ENCODE data around the gene ABCG1. TPM values are rescaled to one million over a fixed set of nuclear protein-coding genes. Genes with fewer than 3 reads are reported as not detected.

ABCG1 gene
- total and polyA plus RNA-seq, 2 experiments from 2014 or later, result 1.3 to 4.4 TPM

DNA sequence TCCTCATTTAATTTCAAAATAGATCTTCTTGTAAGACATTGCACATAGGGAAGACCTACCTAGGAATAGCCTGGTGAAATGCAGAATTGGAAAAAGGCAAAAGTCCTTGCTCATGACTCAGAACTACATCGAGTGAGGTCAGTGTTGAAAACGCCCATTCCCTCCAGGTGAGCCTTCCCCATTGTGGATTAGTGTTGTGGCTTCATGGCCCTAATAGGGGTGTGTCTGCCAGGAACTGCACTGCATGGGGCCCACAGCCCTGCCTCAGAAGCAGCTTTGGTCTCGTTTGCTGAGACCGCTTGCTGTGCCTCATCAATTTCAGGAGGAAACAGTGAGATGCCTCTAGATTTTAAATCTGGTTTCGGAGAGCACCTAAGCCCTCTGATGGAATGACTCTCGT is 79.3 kb downstream of the ABCG1 start (continued):
- TF ChIP-seq, protein P1, sequence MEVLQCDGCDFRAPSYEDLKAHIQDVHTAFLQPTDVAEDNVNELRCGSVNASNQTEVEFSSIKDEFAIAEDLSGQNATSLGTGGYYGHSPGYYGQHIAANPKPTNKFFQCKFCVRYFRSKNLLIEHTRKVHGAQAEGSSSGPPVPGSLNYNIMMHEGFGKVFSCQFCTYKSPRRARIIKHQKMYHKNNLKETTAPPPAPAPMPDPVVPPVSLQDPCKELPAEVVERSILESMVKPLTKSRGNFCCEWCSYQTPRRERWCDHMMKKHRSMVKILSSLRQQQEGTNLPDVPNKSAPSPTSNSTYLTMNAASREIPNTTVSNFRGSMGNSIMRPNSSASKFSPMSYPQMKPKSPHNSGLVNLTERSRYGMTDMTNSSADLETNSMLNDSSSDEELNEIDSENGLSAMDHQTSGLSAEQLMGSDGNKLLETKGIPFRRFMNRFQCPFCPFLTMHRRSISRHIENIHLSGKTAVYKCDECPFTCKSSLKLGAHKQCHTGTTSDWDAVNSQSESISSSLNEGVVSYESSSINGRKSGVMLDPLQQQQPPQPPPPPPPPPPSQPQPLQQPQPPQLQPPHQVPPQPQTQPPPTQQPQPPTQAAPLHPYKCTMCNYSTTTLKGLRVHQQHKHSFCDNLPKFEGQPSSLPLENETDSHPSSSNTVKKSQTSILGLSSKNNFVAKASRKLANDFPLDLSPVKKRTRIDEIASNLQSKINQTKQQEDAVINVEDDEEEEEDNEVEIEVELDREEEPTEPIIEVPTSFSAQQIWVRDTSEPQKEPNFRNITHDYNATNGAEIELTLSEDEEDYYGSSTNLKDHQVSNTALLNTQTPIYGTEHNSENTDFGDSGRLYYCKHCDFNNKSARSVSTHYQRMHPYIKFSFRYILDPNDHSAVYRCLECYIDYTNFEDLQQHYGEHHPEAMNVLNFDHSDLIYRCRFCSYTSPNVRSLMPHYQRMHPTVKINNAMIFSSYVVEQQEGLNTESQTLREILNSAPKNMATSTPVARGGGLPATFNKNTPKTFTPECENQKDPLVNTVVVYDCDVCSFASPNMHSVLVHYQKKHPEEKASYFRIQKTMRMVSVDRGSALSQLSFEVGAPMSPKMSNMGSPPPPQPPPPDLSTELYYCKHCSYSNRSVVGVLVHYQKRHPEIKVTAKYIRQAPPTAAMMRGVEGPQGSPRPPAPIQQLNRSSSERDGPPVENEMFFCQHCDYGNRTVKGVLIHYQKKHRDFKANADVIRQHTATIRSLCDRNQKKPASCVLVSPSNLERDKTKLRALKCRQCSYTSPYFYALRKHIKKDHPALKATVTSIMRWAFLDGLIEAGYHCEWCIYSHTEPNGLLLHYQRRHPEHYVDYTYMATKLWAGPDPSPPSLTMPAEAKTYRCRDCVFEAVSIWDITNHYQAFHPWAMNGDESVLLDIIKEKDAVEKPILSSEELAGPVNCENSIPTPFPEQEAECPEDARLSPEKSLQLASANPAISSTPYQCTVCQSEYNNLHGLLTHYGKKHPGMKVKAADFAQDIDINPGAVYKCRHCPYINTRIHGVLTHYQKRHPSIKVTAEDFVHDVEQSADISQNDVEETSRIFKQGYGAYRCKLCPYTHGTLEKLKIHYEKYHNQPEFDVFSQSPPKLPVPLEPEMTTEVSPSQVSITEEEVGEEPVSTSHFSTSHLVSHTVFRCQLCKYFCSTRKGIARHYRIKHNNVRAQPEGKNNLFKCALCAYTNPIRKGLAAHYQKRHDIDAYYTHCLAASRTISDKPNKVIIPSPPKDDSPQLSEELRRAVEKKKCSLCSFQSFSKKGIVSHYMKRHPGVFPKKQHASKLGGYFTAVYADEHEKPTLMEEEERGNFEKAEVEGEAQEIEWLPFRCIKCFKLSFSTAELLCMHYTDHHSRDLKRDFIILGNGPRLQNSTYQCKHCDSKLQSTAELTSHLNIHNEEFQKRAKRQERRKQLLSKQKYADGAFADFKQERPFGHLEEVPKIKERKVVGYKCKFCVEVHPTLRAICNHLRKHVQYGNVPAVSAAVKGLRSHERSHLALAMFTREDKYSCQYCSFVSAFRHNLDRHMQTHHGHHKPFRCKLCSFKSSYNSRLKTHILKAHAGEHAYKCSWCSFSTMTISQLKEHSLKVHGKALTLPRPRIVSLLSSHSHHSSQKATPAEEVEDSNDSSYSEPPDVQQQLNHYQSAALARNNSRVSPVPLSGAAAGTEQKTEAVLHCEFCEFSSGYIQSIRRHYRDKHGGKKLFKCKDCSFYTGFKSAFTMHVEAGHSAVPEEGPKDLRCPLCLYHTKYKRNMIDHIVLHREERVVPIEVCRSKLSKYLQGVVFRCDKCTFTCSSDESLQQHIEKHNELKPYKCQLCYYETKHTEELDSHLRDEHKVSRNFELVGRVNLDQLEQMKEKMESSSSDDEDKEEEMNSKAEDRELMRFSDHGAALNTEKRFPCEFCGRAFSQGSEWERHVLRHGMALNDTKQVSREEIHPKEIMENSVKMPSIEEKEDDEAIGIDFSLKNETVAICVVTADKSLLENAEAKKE (CRISPR knock-in tag; IDR thresholded peaks at IDR 0.05), result no peak

DNA sequence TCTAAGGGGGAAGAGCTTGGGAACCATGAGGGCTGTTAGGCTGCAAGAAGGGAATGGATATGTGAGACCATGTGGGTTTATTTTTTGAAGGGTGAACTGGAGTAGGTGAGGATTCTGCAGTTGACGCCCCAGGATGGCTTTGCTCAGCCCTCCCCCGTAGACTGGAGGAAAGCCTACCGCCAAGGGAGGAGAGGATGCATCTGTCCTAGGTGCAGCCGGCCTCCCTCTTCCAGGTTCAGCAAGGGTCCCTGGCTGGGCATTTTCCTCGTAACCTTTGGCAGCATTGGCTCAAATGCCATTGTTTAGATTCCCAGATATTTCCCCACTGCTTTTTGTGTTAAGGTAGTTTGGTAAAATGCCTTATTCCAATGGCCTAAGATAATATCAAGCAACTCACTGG is 79.7 kb downstream of the ABCG1 start:
- peaks cover 17% of the 10 kb centered on the region for H3K27me3 Mint-ChIP-seq (ENCODE audit: insufficient read depth, low read depth, poor library complexity)
- H3K36me3 Mint-ChIP-seq (ENCODE audit: low read depth), result peaks cover 2% of the 10 kb centered on the region; the same call in 1 of the 3 replicates
- Histone ChIP-seq H4K20me1 (replicated peaks; ENCODE audit: insufficient read depth) (no peaks in the 10 kb centered on the region), H2AFZ (no peak overlapping the region), H3K4me1 (ENCODE audit: insufficient read depth) (no peaks in the 10 kb centered on the region), H3K4me2 (no peak overlapping the region), H3K27ac (ENCODE audit: low read depth) (no peak overlapping the region), H3K79me2 (replicated peaks; ENCODE audit: insufficient read depth) (no peaks in the 10 kb centered on the region), H3F3A (replicated peaks; ENCODE audit: low read depth) (no peaks in the 10 kb centered on the region), H3K9me2 (ENCODE audit: insufficient read depth) (no peaks in the 10 kb centered on the region), H3K4me3 (no peak overlapping the region), H3K27me3 (ENCODE audit: insufficient read depth) (no peaks in the 10 kb centered on the region), H3K36me3 (ENCODE audit: insufficient read depth) (no peaks in the 10 kb centered on the region)
- TF ChIP-seq STAT1 (IDR thresholded peaks at IDR 0.05; ENCODE audit: unreplicated experiment) (no peak), NANOG (IDR thresholded peaks at IDR 0.05; ENCODE audit: borderline replicate concordance) (no peak), JUNB (IDR thresholded peaks at IDR 0.05; ENCODE audit: unreplicated experiment) (no peak)
- TF ChIP-seq, protein P2, sequence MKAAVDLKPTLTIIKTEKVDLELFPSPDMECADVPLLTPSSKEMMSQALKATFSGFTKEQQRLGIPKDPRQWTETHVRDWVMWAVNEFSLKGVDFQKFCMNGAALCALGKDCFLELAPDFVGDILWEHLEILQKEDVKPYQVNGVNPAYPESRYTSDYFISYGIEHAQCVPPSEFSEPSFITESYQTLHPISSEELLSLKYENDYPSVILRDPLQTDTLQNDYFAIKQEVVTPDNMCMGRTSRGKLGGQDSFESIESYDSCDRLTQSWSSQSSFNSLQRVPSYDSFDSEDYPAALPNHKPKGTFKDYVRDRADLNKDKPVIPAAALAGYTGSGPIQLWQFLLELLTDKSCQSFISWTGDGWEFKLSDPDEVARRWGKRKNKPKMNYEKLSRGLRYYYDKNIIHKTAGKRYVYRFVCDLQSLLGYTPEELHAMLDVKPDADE (IDR thresholded peaks at IDR 0.05), result no peak
- no peak overlapping the region for H3K4me3 Mint-ChIP-seq
- no peak for ATAC-seq
- H3K4me1 Mint-ChIP-seq, result peaks cover 9% of the 10 kb centered on the region
- DNase-seq (ENCODE audit: low spot score), result no peak
- no peaks in the 10 kb centered on the region for H3K9me3 Mint-ChIP-seq
- H3K27ac Mint-ChIP-seq, result no peak overlapping the region

All from GM23338 (cell line).